HG03103 (cell line): ENCODE results near the gene HMG20A.

Experiments used
- ATAC-seq: cut with Tn5 transposase; IDR thresholded peaks from one replicate; pipeline ENCODE4 v1.9.1; 2021; ENCODE audit warnings: low read depth; ENCODE audit not compliant: unreplicated experiment

HMG20A gene

GRCh38 chr15:77513226-77513625 lies 92.5 kb downstream of the HMG20A start:
- ATAC-seq, result no peak

DNA sequence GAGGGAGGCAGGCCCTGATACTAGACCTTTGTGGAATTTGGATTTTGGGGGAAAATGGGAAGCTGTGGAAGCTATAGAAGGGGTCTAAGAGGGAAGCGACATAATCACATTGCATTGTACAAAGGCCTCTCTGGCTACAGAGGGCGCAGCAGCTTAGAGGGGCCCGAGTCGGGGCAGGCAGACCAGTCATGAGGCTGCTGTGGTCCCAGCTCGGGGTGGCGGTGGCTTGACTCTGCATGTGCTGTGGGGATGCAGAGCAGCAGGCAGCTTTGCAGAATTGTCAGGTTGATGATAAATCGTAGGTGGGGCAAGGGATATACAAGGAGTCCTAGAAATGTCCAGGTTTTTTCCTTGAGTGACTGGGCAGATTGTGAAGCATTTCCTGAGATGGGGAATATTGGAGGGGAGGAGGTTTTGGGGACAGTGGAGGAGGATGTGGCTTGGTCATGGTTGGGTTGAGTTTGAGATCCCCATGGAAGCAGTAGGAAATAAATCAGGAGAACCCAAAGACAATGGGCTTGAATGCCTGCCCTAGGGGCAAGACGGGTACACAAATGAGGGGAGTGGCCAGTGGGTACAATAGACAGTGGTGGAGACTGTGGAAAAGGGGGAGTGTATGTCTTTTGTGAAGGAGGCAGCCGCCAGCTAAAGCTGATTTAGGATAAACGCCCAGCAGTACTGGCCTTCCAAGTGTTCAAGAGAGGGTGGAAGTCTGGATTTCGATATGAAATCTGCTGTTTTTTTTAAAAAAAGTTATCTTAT lies 94.1 kb downstream of the HMG20A start:
- no peak for ATAC-seq

GRCh38 chr15:77515613-77516012 lies 94.9 kb downstream of the HMG20A start:
- no peak for ATAC-seq

- ATAC-seq, result no peak
Observed at GRCh38 chr15:77516076-77516475, 95.4 kb downstream of the HMG20A start.

- ATAC-seq, result no peak
Observed at GRCh38 chr15:77516786-77517185, 96.1 kb downstream of the HMG20A start.

DNA sequence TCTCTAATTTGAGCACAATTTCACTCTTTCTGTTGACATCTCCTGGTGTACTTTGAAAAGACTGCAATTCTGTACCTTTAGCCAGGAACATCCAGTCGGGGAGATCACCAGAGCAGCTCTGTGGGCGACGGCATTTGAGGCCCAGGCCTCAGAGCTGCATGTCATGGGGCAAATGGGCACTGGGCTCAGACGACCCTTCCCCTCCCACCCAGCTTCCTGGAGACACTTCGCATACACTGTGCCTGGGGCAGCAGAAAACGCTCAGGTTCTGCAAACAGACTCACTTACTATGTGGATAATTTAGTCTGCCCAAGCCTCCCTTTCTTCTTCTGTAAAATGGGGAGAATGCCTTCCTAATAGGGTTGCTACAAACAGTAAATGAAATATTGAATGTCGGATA lies 96.9 kb downstream of the HMG20A start:
- no peak for ATAC-seq

DNA sequence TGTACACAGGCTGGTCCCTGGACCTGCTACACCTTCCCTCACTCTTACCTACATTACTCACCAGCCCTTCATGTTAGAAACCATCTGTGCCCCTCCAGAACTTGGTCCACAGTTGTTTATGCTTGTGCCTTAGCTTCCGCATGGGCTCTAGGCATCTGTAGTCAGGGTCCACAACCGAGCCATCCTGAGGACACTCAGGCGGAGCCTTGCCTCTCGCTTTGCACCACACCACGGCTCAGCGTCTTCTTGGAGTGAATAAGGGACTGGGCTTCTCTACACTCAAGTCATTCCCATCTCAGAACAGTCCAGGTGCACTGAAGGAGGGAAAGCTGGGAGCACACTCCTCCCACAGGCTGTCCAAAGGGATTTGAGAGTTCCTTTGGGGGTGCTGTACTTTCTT lies 97.8 kb downstream of the HMG20A start:
- no peak for ATAC-seq

DNA sequence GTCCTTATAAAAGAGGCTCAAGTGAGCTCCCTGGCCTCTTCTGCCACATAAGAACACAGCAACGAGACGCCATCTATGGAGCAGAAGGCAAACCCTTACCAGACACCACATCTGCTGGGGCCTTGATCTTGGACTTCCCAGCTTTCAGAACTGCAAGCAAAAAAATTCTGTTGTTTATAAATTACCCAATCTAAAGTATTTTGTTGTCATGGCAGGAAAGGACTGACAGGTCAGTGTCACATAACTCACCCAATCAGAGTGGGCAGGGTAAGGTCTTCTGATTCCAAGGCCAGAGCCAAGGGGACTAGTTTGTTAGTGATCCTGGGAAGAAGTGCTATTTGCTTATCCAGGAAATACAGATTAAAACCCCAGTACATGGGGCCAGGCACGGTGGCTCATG lies 98.9 kb downstream of the HMG20A start:
- no peak for ATAC-seq

DNA sequence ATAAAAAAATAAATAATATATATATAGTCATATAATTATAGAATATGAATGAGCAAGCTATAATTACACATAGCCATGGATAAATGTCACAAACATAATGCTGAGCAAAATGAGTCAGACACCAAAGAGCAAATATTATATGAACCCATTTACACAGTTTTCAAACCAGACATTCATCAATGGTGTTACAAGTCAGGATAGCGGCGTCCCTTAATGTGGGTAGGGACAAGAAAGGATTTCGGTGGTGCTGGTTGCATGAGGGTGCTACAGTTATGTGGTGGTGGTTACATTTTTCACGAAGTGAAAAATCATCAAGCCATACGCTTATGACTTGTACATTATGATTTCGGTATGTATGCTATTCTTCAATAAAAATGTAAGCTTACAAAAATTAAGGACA lies 100.5 kb downstream of the HMG20A start:
- ATAC-seq, result no peak

DNA sequence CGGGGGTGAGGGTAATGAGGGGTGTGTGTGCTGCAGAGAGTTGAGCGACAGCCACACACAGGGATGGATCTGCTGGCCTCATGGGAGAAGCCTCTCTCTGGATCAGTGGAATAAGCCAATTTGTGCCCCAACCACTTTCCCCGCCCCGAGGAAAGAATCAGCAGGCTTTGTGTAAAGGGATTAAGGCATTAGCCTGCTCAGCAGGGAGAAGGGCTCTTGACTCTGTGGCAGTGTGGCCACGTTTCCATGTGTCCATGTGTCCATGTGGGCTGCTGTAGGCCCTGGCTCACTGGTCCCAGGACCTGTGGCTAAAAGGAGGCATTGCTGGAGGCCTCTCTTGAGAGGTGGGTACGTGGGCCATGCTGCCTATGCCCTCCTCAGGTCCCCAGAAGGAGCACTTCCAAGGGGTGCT lies 104.7 kb downstream of the HMG20A start:
- no peak for ATAC-seq

DNA sequence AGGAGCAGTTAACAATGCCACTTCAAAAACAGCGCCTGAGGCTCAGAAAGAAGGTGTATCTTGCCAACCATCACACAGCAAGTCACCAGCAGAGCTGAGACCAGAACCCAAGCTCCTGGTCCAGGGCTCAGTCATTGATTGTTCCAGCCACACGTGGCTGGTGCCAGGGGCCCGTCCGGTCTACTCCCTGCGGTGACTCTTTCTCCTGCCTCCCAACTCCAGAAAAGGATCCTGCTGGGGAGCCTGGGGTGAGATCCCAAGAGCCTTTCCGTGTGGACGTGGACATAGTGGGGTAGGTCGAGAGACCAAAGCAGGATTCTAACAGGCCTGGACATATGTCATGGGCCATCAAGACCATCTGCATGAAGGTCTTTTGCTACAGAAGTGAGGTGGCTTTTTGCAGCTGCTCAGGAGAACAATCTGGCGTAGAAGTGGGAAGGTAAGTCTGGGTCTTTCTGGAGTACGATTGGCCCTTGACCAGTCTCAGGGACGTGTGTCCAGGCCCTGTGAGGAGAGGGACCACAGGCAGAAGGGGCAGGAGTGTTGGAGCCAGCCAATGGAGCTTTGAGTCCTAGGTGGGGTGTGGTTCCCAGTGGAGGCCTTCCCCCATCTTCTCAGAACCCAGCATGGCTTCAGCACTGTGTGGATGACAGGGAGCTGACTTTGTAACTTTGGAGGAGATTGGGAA lies 105.4 kb downstream of the HMG20A start:
- no peak for ATAC-seq

GRCh38 chr15:77526595-77527163 lies 106.0 kb downstream of the HMG20A start:
- no peak for ATAC-seq

DNA sequence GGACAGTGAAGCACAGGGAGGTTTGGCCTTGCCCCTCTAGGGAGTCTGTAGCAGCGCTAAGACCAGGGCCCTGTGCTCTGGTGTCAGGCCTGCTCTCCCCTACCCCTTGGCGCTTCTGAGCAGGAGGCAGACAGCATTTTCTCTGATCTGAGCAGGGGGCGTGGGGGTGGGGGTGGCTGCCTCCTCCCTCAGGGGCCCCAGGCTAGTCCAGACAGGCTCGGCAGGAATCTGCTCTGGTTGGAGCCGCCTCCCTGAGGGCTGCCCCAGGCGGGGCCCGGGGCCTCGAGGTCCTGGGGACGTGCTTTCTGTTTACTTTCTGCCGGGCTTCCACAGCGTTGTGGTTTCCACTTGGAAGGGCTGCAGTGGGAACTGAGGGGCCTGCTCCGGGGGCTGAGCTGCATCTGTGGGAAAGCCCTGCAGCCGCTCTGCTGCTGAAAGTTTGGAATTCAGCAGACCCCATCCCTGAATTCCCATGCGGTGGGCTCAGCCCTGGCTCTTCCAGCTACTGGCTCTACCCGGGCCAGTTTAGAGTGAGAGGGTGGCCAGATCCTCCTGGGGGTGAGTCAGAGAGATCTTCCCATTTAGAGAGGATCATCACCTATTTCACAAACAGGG lies 106.6 kb downstream of the HMG20A start:
- ATAC-seq, result no peak

- ATAC-seq, result no peak
Observed at GRCh38 chr15:77527831-77528231, 107.1 kb downstream of the HMG20A start.

- no peak for ATAC-seq
Observed at GRCh38 chr15:77528290-77528967, 107.7 kb downstream of the HMG20A start.

DNA sequence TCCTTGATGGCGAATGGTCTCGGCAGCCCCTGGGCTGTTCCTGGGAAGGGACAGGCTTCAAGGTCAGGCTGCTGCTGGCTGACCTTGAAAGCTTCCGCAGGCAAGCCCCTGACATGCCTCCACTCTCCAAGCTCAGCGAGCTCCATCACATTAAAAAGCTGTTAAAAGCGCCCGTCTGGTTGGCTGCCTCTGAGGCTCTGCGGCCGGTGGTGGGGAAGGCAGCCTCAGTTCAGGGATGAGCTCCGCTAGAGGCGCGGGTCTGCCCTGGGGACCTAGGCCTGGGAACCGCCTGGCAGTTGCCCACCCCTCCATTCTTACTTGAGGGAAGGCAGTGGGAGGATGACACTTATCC lies 108.3 kb downstream of the HMG20A start:
- ATAC-seq, result no peak

GRCh38 chr15:77529394-77530159 lies 108.9 kb downstream of the HMG20A start:
- ATAC-seq, result no peak

- ATAC-seq, result no peak
Observed at GRCh38 chr15:77530576-77530975, 109.9 kb downstream of the HMG20A start.

GRCh38 chr15:77531191-77532000 lies 110.7 kb downstream of the HMG20A start:
- no peak for ATAC-seq
